Activated T-helper 17 cell treated with anti-CD3 and anti-CD28 coated beads, Interleukin-2, amount 50 U/mL, for 72 hours (primary cell): ENCODE measurements around the gene NCF4. TPM values are rescaled to one million over a fixed set of nuclear protein-coding genes. Genes with fewer than 3 reads are reported as not detected.

Experiments used
- ATAC-seq: fragments of 150-1000 bp; cut with Tn5 transposase; replicated peaks from 2 replicates; pipeline ENCODE4 v1.10.0; 2021; ENCODE audit warnings: mild to moderate bottlenecking, moderate library complexity
- H3K27ac Mint-ChIP-seq: one replicate; pipeline ENCODE4 v1.8.0; 2022; ENCODE audit warnings: mixed read lengths
- H3K27me3 Mint-ChIP-seq: one replicate; pipeline ENCODE4 v1.8.0; 2022; ENCODE audit warnings: mixed read lengths
- H3K36me3 Mint-ChIP-seq: one replicate; pipeline ENCODE4 v1.8.0; 2022; ENCODE audit warnings: low read depth, mild to moderate bottlenecking, mixed read lengths
- H3K4me1 Mint-ChIP-seq: one replicate; pipeline ENCODE4 v1.8.0; 2022; ENCODE audit warnings: mixed read lengths
- H3K4me3 Mint-ChIP-seq: one replicate; pipeline ENCODE4 v1.8.0; 2022; ENCODE audit warnings: mild to moderate bottlenecking, mixed read lengths
- H3K9me3 Mint-ChIP-seq: one replicate; pipeline ENCODE4 v1.8.0; 2022; ENCODE audit warnings: mixed read lengths
- total RNA-seq, 2 donors: library from RNA; stranded (reverse); gene quantifications; one replicate each; pipeline ENCODE4 v1.2.3, GENCODE V29; 2022

The NCF4 gene
- 10 to 100 TPM; 40.6 to 60.1 TPM for total RNA-seq

DNA sequence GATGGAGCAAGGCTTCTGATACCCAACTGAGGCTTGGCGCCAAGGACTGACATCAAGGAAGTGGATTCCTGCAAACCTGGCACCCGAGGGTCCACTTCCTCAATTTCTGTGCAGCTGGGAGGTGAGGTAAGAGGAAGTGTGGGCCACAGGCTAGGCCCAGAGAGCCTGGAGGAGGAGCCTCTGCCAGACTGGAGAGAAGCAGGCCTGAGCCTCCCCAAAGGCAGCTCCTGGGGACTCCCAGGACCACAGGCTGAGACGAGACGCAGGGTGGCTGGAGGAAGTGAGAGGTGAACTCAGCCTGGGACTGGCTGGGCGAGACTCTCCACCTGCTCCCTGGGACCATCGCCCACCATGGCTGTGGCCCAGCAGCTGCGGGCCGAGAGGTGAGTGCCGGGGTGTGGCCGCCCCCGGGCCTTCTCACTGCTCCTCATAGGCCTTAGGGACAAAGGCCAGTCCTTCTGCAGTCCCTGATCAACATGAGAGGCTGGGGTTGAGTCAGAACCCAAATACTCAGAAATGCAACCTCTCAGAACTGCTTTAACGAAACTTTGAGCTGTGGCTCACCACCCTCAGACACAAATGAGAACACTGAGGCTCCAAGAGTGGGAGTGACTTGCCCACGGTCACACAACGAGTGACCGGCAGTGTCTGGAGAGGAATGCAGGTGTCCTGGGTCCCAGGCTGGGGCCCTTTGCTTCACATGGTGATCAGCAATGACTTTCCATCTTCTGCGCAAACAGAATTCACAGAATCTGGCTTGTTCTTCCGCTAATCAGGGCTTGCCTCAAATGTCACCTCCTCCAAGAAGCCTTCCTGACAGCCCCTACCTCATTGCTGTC lies at the start of gene NCF4:
Gene NCF4 (plus strand): TSS at position 186 of the 839 bp plus-strand sequence. CDS start 166 bp downstream, at position 352.
- Mint-ChIP-seq H3K9me3 (no peaks in the 10 kb centered on the region), H3K4me1 (peaks cover 44% of the 10 kb centered on the region), H3K27ac (peak within 1 kb of the TSS; percentile 99), H3K36me3 (peaks cover 23% of the 10 kb centered on the region), H3K27me3 (no peaks in the 10 kb centered on the region), H3K4me3 (peak within 1 kb of the TSS; percentile 83)
- ATAC-seq, result peak; percentile 90

- no peak overlapping the region for H3K4me3 Mint-ChIP-seq
- no peak for ATAC-seq
- no peak overlapping the region for H3K27ac Mint-ChIP-seq
- no peaks in the 10 kb centered on the region for H3K9me3 Mint-ChIP-seq
- H3K36me3 Mint-ChIP-seq, result no peaks in the 10 kb centered on the region
- H3K27me3 Mint-ChIP-seq, result peaks cover 26% of the 10 kb centered on the region
- H3K4me1 Mint-ChIP-seq, result peaks cover 5% of the 10 kb centered on the region
These were observed 49.6 kb upstream of the NCF4 start for GRCh38 chr22:36811094-36811800.

DNA sequence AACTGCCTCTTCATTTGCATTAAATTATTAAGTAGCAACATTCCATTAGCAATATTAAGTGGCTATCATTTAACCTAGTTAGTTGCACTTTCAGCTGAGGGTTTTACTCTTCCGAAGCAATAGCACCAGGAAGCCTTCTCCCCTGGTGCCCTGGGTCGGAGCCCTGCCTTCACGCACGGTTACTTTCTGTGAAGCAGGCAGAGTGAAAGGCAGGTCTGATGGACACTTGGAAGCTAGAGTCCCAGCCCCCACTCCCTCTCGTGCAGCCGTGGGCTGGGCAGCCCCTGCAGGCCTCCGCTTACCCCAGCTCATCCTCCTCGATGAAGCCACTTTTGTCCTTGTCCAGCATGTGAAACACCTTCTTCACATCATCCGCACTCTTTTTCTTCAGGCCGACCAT lies 46.0 kb upstream of the NCF4 start:
- Mint-ChIP-seq H3K9me3 (no peaks in the 10 kb centered on the region), H3K27me3 (peaks cover 43% of the 10 kb centered on the region), H3K4me3 (no peak overlapping the region), H3K4me1 (peaks cover 4% of the 10 kb centered on the region), H3K27ac (no peak overlapping the region), H3K36me3 (no peaks in the 10 kb centered on the region)
- ATAC-seq, result no peak

DNA sequence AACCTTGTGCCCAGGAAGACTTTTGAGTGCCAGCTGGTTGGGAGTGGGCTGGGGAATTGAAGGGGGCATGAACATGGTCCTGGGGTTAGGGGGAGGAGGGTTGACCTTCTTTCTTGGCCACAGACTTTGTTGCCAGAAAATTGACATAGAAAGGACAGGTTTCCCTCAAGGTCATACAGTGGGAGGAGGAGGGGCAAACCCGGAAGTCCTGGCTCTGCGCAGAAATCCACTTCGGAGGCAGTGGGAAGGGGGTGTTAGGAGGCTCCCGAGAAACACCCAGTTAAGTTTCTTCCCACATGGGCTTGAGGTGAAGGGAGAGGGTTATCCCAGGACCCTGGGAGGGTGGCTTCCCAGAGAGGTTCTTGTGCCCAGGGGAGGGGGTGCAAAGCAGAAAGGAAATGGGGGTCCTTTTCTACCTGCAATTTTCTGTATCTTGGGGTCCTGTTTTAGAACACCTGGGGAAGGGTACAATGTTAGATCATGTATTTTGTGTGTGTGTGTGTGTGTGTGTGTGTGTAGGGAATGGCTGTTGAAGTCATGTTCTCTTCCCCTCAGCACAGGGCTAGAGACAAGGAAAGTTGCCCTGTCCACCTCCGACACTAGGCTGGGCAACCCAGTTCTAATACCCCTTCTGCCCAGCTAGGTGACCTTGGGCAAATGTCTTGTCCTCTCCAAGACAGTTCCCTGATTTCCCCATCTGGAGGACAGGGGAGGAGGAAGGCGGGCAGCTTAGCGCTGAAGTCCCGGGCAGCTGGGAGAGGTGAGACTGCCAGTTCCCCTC lies 45.1 kb upstream of the NCF4 start:
- H3K4me1 Mint-ChIP-seq, result peaks cover 4% of the 10 kb centered on the region
- H3K36me3 Mint-ChIP-seq, result no peaks in the 10 kb centered on the region
- no peak for ATAC-seq
- peak overlapping the region; percentile 11 for H3K4me3 Mint-ChIP-seq
- no peaks in the 10 kb centered on the region for H3K9me3 Mint-ChIP-seq
- peaks cover 43% of the 10 kb centered on the region for H3K27me3 Mint-ChIP-seq
- H3K27ac Mint-ChIP-seq, result no peak overlapping the region

- Mint-ChIP-seq H3K9me3 (no peaks in the 10 kb centered on the region), H3K27me3 (peaks cover 43% of the 10 kb centered on the region), H3K27ac (no peak overlapping the region), H3K4me1 (peaks cover 4% of the 10 kb centered on the region), H3K36me3 (no peaks in the 10 kb centered on the region), H3K4me3 (no peak overlapping the region)
- ATAC-seq, result no peak
These were observed 44.5 kb upstream of the NCF4 start for GRCh38 chr22:36816339-36816635.

DNA sequence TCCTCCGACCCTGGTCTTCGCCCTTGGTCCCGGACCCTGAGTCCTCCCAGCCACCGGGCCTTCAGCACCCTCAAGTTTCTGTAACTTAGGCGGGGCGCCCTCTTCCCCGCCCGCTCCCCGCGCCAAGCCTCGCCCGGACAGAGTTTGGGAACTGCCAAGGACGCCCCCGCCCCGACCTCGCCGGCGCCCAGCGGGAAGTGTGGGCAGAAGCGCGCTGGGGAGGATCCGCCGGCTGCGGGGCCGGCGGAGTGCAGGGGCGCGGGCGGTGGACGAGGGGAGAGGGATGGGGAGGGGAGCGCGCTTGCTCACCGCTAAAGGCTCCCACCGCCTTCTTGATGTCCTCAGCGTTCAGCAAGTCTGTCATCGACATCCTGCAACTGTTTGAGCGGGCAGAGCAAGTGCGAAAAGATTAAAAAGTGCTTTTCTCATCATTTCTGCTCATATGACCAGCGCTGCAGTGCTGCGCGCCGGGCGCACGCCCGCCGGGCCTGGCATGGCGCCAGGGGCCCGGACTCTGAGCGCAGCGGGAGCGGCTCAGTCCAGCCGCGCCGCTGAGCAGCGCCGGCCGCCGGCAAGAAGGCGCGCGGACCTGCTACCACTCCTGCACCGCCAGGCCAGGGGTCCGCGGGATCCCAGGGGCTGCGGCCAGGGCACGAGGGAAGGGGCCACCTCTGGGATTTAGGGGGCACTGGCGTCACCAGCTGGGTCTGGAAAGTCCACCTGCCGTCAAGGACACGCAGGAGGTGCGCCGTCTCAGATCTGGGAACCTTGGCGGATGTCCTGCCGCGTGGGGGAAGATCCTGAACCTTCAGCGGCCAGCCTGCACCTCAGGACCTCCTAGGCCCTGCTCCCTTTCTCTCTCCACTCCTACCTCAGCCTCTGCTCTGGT lies 43.9 kb upstream of the NCF4 start, which contains the start of gene PVALB:
Gene PVALB (minus strand): TSS at position 400 of the 889 bp plus-strand sequence. CDS start 30 bp downstream, at position 370.
- peaks cover 43% of the 10 kb centered on the region for H3K27me3 Mint-ChIP-seq
- H3K36me3 Mint-ChIP-seq, result no peaks in the 10 kb centered on the region
- peaks cover 4% of the 10 kb centered on the region for H3K4me1 Mint-ChIP-seq
- peak within 1 kb of the TSS; percentile 49 for H3K4me3 Mint-ChIP-seq
- ATAC-seq, result peak; percentile 21
- no peak within 1 kb of the TSS for H3K27ac Mint-ChIP-seq
- no peaks in the 10 kb centered on the region for H3K9me3 Mint-ChIP-seq

DNA sequence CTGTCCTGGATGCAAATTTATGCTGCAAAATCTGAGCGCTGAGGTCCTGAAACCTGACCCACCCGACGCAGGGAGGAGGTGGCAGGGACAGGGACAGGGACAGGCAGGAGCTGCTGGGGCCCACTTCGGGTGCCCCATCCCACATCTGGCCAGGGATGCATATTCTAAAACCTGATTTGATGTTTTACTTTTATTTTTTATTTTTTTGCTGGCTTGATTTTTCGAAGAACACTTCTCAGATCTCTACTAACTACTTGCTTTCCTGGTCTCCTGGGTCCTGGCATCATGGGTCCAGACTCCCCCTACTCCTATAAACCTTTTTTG lies 43.3 kb upstream of the NCF4 start:
- H3K27me3 Mint-ChIP-seq, result peaks cover 43% of the 10 kb centered on the region
- no peak overlapping the region for H3K27ac Mint-ChIP-seq
- no peaks in the 10 kb centered on the region for H3K36me3 Mint-ChIP-seq
- no peaks in the 10 kb centered on the region for H3K9me3 Mint-ChIP-seq
- ATAC-seq, result no peak
- H3K4me3 Mint-ChIP-seq, result peak overlapping the region; percentile 49
- H3K4me1 Mint-ChIP-seq, result peaks cover 4% of the 10 kb centered on the region

DNA sequence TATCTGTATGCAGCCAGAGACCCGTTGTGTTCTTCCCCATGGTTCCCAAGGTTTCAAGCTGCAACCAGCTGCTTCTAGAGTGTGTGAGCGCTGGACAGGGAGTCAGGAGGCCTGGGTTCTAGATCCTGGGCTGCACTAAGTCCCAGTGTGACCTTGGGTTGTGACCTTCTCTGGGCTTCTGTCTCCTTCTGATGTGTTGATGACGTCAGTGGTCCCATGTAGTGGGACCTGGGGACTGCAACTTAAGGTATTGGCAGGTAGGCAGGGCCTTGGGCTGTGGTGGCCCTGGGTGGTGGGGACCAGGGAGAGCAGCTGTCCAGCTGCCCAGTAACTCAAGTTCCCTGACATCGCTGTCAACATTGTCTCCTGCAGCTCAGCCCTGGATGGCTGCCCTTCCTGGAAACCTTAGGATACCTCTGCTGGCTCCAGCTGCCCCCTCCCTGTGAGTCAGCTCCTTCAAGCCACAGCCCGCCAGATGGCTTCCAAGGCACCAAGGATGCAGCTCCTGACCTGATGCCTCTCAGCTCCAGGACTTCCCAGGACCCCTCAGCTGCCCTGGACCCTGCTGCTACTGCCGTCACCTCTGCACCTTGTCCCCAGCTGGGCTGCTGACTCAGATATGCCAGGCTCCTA lies 42.7 kb upstream of the NCF4 start:
- Mint-ChIP-seq H3K4me3 (peak overlapping the region; percentile 49), H3K27ac (no peak overlapping the region), H3K36me3 (no peaks in the 10 kb centered on the region), H3K27me3 (peaks cover 41% of the 10 kb centered on the region), H3K9me3 (no peaks in the 10 kb centered on the region), H3K4me1 (peaks cover 4% of the 10 kb centered on the region)
- ATAC-seq, result no peak

- peaks cover 4% of the 10 kb centered on the region for H3K4me1 Mint-ChIP-seq
- no peaks in the 10 kb centered on the region for H3K9me3 Mint-ChIP-seq
- H3K27ac Mint-ChIP-seq, result no peak overlapping the region
- H3K36me3 Mint-ChIP-seq, result no peaks in the 10 kb centered on the region
- ATAC-seq, result no peak
- peaks cover 35% of the 10 kb centered on the region for H3K27me3 Mint-ChIP-seq
- no peak overlapping the region for H3K4me3 Mint-ChIP-seq
These were observed 41.7 kb upstream of the NCF4 start for GRCh38 chr22:36819112-36819511.

DNA sequence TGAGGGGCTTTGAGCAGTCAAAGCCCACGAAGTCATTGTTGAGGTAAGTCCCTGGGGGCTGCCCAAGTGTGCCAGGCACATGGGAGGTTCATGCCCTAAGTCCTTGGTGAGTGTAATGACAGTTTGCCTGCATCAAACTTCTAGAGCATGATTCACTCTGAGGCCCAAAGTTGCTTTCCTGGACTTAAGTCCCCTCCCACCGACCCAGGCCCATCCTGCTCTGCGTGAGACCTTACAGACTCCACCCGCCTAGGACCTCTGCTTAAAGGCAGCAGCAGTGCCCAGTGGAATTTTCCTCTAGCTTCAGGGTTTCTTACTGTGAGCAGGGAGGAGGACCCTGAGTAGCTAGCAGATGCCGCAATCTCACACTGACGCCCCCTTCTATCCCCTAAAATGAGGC lies 38.2 kb upstream of the NCF4 start:
- no peaks in the 10 kb centered on the region for H3K9me3 Mint-ChIP-seq

GRCh38 chr22:36823186-36823839 lies 37.5 kb upstream of the NCF4 start:
- Mint-ChIP-seq H3K9me3 (no peaks in the 10 kb centered on the region), H3K27me3 (peaks cover 17% of the 10 kb centered on the region), H3K27ac (no peak overlapping the region), H3K4me1 (peaks cover 6% of the 10 kb centered on the region), H3K4me3 (no peak overlapping the region), H3K36me3 (no peaks in the 10 kb centered on the region)
- ATAC-seq, result no peak

More for the DNA sequence above, 38.2 kb upstream of the NCF4 start:
- no peak overlapping the region for H3K4me3 Mint-ChIP-seq
- no peak for ATAC-seq
- H3K27ac Mint-ChIP-seq, result no peak overlapping the region
- H3K36me3 Mint-ChIP-seq, result no peaks in the 10 kb centered on the region
- H3K4me1 Mint-ChIP-seq, result peaks cover 8% of the 10 kb centered on the region
- H3K27me3 Mint-ChIP-seq, result peaks cover 24% of the 10 kb centered on the region

DNA sequence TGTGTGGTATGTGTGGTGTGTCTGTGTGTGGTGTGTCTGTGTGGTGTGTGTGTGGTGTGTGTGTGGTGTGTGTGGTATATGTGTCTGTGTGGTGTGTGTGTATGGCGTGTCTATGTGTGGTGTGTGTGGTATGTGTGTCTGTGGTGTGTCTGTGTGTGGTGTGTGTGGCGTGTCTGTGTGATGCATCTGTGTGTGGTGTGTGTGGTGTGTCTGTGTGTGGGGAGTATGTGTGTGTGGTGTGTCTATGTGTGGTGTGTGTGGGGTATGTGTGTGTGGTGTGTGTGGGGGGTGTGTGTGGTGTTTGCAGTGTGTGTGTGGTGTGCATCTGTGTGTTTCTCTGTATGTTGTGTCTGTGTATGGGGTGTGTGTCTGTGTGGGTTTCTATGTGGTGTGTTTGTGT lies 36.2 kb upstream of the NCF4 start:
- H3K27me3 Mint-ChIP-seq, result peaks cover 10% of the 10 kb centered on the region
- H3K27ac Mint-ChIP-seq, result no peak overlapping the region
- H3K9me3 Mint-ChIP-seq, result no peaks in the 10 kb centered on the region
- no peaks in the 10 kb centered on the region for H3K36me3 Mint-ChIP-seq
- no peak overlapping the region for H3K4me3 Mint-ChIP-seq
- H3K4me1 Mint-ChIP-seq, result peaks cover 6% of the 10 kb centered on the region
- no peak for ATAC-seq

DNA sequence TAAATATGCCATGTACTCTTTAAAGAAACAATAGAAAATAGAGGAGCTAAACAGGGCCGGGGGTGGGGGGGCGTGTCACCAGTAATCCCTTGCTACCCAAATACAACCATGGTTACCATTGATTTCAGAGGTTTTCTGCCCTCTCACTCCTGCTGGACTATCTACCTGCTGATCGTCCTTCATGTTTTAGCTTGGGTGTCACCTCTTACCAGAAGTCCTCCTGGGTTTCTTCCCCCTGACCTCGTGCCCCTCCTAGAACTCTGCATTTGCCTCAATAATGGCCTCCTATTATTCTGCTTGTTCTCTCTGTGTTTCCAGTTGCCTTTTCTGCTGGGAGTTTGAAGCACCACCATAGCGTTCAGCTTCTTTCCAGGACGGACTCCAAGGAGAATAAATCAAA lies 34.5 kb upstream of the NCF4 start:
- H3K4me3 Mint-ChIP-seq, result no peak overlapping the region

More for the DNA sequence above, 34.5 kb upstream of the NCF4 start:
- Mint-ChIP-seq H3K9me3 (no peaks in the 10 kb centered on the region), H3K27me3 (peaks cover 10% of the 10 kb centered on the region), H3K27ac (no peak overlapping the region), H3K36me3 (no peaks in the 10 kb centered on the region), H3K4me1 (peaks cover 16% of the 10 kb centered on the region)
- no peak for ATAC-seq
